Islet of Langerhans (tissue), 1 donor: ENCODE data around the gene STX19.
A peak's percentile ranks its signal among the peaks of the same experiment; 100 is the strongest.
"Not testable (repeated sequence)": the region's sequence is repeated elsewhere in the genome, so short reads cannot be mapped to it uniquely, and the experiment has no call there.

ENCODE experiments used
- FAIRE-seq: peaks from one replicate; lab custom pipeline; 2011; peaks lifted over from hg19 to GRCh38; lab: Jason Lieb, UNC

The STX19 gene

GRCh38 chr3:93973131-93974126 lies 55.0 kb downstream of the STX19 start, which contains the start of gene PROS1:
PROS1 (minus strand) TSS chr3:93973896; CDS start chr3:93973749, 147 bp downstream.
- peak; percentile 68 for FAIRE-seq

GRCh38 chr3:93969997-93970396 lies 58.4 kb downstream of the STX19 start:
- FAIRE-seq: no peak

GRCh38 chr3:93969443-93969842 lies 59.0 kb downstream of the STX19 start:
- FAIRE-seq: no peak

- not testable (repeated sequence) for FAIRE-seq
These were observed 63.3 kb downstream of the STX19 start for GRCh38 chr3:93965106-93965505.
